SU-DHL-6 (cell line): ENCODE measurements around the gene TNIK.

Experiments
- EZH2phosphoT487 ChIP-seq: fragments of 200-600 bp; sonication (generic), shearing (Covaris generic); conservative IDR thresholded peaks from 2 replicates; pipeline ENCODE4 v1.6.1; 2018; ENCODE audit warnings: mild to moderate bottlenecking, antibody characterized with exemption, low read length, moderate library complexity, mixed read lengths
- TF ChIP-seq, protein P1 (sequence below): fragments of 200-600 bp; sonication (generic); IDR thresholded peaks from one replicate; pipeline ENCODE4 v1.5.1; 2017; ENCODE audit warnings: antibody characterized with exemption, mild to moderate bottlenecking, low read length, moderate library complexity; ENCODE audit not compliant: insufficient read depth, poor library complexity, severe bottlenecking

DNA sequence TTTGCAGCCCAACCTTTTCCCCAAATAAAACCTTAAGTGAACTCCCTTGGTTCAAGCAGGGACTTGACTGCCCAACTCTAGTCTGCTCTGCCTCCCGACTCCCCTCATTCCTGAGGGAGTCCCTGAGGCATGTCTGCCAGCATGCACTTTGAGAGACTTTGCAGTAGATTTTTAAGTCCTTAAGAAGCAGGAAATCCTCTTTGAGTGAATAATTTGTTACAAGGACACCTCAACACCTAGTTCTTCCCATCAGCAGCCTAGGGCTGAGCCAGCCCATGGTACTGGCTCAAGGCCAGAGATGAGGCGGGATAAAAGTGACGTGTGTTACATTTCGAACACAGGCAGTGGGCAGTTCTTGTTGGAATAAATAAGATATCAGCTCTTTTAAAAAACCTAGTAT is 229.3 kb downstream of the TNIK start:
- TF ChIP-seq, protein P1, sequence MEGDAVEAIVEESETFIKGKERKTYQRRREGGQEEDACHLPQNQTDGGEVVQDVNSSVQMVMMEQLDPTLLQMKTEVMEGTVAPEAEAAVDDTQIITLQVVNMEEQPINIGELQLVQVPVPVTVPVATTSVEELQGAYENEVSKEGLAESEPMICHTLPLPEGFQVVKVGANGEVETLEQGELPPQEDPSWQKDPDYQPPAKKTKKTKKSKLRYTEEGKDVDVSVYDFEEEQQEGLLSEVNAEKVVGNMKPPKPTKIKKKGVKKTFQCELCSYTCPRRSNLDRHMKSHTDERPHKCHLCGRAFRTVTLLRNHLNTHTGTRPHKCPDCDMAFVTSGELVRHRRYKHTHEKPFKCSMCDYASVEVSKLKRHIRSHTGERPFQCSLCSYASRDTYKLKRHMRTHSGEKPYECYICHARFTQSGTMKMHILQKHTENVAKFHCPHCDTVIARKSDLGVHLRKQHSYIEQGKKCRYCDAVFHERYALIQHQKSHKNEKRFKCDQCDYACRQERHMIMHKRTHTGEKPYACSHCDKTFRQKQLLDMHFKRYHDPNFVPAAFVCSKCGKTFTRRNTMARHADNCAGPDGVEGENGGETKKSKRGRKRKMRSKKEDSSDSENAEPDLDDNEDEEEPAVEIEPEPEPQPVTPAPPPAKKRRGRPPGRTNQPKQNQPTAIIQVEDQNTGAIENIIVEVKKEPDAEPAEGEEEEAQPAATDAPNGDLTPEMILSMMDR, result no peak
- TF ChIP-seq EZH2phosphoT487, result no peak
